Suprapubic skin (tissue), 4 donors: Measurements from ENCODE around the gene GASK1A.

Experiments used
- CTCF ChIP-seq, 2 donors: fragments of 200-600 bp in 1 of 2; fragments of 450-650 bp in 1 of 2; sonication (generic) in 1 of 2; IDR thresholded peaks; one replicate each; pipeline ENCODE4 v1.5.1; 2016 to 2019; ENCODE audit warnings: antibody characterized with exemption in 2 of 2, mild to moderate bottlenecking in 1 of 2, moderate library complexity in 1 of 2
- EP300 ChIP-seq: sonication (generic); formaldehyde crosslinking; IDR thresholded peaks from one replicate; pipeline ENCODE4 v1.6.1; 2017; ENCODE audit warnings: antibody characterized with exemption
- POLR2A ChIP-seq, 2 donors: fragments of 450-650 bp; IDR thresholded peaks; one replicate each; pipeline ENCODE4 v1.6.1; 2017; ENCODE audit warnings: antibody characterized with exemption in 2 of 2, mild to moderate bottlenecking in 2 of 2, moderate library complexity in 2 of 2
- POLR2AphosphoS5 ChIP-seq, 3 donors: sonication (generic); formaldehyde crosslinking; IDR thresholded peaks; one replicate each; pipeline ENCODE4 v1.6.1; 2017; ENCODE audit warnings: antibody characterized with exemption in 3 of 3

GRCh38 chr3:42991341-42992315, 12.5 kb downstream of the GASK1A start:
- TF ChIP-seq POLR2A (IDR thresholded peaks at IDR 0.05) (no peak), CTCF (IDR thresholded peaks at IDR 0.05) (no peak), POLR2AphosphoS5 (IDR thresholded peaks at IDR 0.05) (no peak), EP300 (no peak)
